Stomach (tissue), 4 donors: Measurements from ENCODE around the gene GAS6.

Source experiments
- CTCF ChIP-seq, 7 experiments: fragments of 450-650 bp in 4 of 7; fragments of 200-600 bp in 3 of 7; sonication (generic) in 3 of 7; IDR thresholded peaks; one replicate each; pipeline ENCODE4 v1.5.1; 2016 to 2019; ENCODE audit warnings: antibody characterized with exemption in 7 of 7, control low read depth in 2 of 7, mild to moderate bottlenecking in 1 of 7
- EP300 ChIP-seq: sonication (generic); formaldehyde crosslinking; IDR thresholded peaks from one replicate; pipeline ENCODE4 v1.6.1; 2017; ENCODE audit warnings: antibody characterized with exemption
- POLR2A ChIP-seq, 4 donors: fragments of 450-650 bp; IDR thresholded peaks; one replicate each; pipeline ENCODE4 v1.6.1; 2016; ENCODE audit warnings: antibody characterized with exemption in 4 of 4, control low read depth in 2 of 4, mild to moderate bottlenecking in 1 of 4, moderate library complexity in 1 of 4
- POLR2AphosphoS5 ChIP-seq, 3 donors: sonication (generic); formaldehyde crosslinking; IDR thresholded peaks; one replicate each; pipeline ENCODE4 v1.6.1; 2016; ENCODE audit warnings: antibody characterized with exemption in 3 of 3

GRCh38 chr13:113905942-113906341 lies 42.1 kb upstream of the GAS6 start:
- TF ChIP-seq CTCF (IDR thresholded peaks at IDR 0.05) (no peak), POLR2A (IDR thresholded peaks at IDR 0.05) (no peak), POLR2AphosphoS5 (IDR thresholded peaks at IDR 0.05) (no peak), EP300 (no peak)
